CD4-positive, CD25-positive, alpha-beta regulatory T cell (primary cell): ENCODE data around the gene MBOAT2. TPM values are rescaled to one million over a fixed set of nuclear protein-coding genes. Genes with fewer than 3 reads are reported as not detected.

ENCODE experiments used
- ATAC-seq, 2 donors: fragments of 150-1000 bp; cut with Tn5 transposase; one replicate each; pipeline ENCODE4 v1.10.0; 2021; ENCODE audit warnings: low read depth in 2 of 2, moderate number of reproducible peaks in 2 of 2, moderate library complexity in 1 of 2
- DNase-seq, 3 donors: peaks; one replicate each; pipeline versions ENCODE4 v3.0.0 to v3.0.0-alpha.2; 2012 to 2022; ENCODE audit warnings: mixed read lengths in 1 of 3
- H3K27ac ChIP-seq: one replicate; pipeline ENCODE4 v1.7.0; 2013; ENCODE audit warnings: mild to moderate bottlenecking, low read length; ENCODE audit not compliant: insufficient read depth, poor library complexity, severe bottlenecking
- H3K27me3 ChIP-seq: one replicate; pipeline ENCODE4 v1.7.0; 2013; ENCODE audit warnings: low read length; ENCODE audit not compliant: control insufficient read depth, insufficient read depth
- H3K36me3 ChIP-seq: one replicate; pipeline ENCODE4 v1.7.0; 2013; ENCODE audit warnings: mild to moderate bottlenecking, low read length, moderate library complexity; ENCODE audit not compliant: control insufficient read depth, insufficient read depth
- H3K4me1 ChIP-seq: 2 replicates; pipeline ENCODE4 v1.7.0; 2013; ENCODE audit warnings: mild to moderate bottlenecking, low read length; ENCODE audit not compliant: insufficient read depth, control insufficient read depth, poor library complexity, severe bottlenecking
- H3K4me3 ChIP-seq: one replicate; pipeline ENCODE4 v1.7.0; 2013; ENCODE audit warnings: low read depth, mild to moderate bottlenecking, low read length, moderate library complexity
- H3K9me3 ChIP-seq, 2 experiments: 1 replicate in 1 of 2; 2 replicates in 1 of 2; pipeline ENCODE4 v1.7.0; 2013; ENCODE audit warnings: low read length in 2 of 2, mild to moderate bottlenecking in 1 of 2, moderate library complexity in 1 of 2; ENCODE audit not compliant: control insufficient read depth in 2 of 2
- H3K27ac Mint-ChIP-seq, 3 donors: one replicate each; pipeline ENCODE4 v1.8.0; 2020 to 2022; ENCODE audit warnings: mild to moderate bottlenecking in 3 of 3, mixed read lengths in 3 of 3, moderate library complexity in 2 of 3
- H3K27me3 Mint-ChIP-seq: one replicate; pipeline ENCODE4 v1.8.0; 2022; ENCODE audit warnings: mild to moderate bottlenecking, mixed read lengths
- H3K36me3 Mint-ChIP-seq: one replicate; pipeline ENCODE4 v1.8.0; 2020; ENCODE audit warnings: mixed read lengths
- H3K4me1 Mint-ChIP-seq, 4 donors: one replicate each; pipeline ENCODE4 v1.8.0; 2020 to 2022; ENCODE audit warnings: mixed read lengths in 4 of 4, mild to moderate bottlenecking in 1 of 4
- H3K4me3 Mint-ChIP-seq, 4 donors: one replicate each; pipeline ENCODE4 v1.8.0; 2020 to 2022; ENCODE audit warnings: mild to moderate bottlenecking in 4 of 4, mixed read lengths in 4 of 4, moderate library complexity in 3 of 4
- H3K9me3 Mint-ChIP-seq, 7 donors: one replicate each; pipeline ENCODE4 v1.8.0; 2020 to 2022; ENCODE audit warnings: mixed read lengths in 7 of 7, mild to moderate bottlenecking in 3 of 7, moderate library complexity in 2 of 7
- polyA plus RNA-seq, 4 donors: library from polyadenylated mRNA; unstranded; fragments of 300-500 nt; fragmentation: Illumina TruSeq; gene quantifications; one replicate each; pipeline ENCODE4 v1.2.3, GENCODE V29; 2021
- total RNA-seq: library from RNA; stranded (reverse); gene quantifications from one replicate; pipeline ENCODE4 v1.2.3, GENCODE V29; 2022

The MBOAT2 gene
- total and polyA plus RNA-seq, 5 donors from 2014 or later: 0.19 to 2.9 (median 0.56) TPM; not detected in 2

GRCh38 chr2:8987410-8987809 is 16.1 kb downstream of the MBOAT2 start:
- H3K4me1 ChIP-seq: no peaks in the 10 kb centered on the region
- H3K4me3 Mint-ChIP-seq: no peak overlapping the region
- peaks cover 6% of the 10 kb centered on the region for H3K27me3 Mint-ChIP-seq
- H3K27ac Mint-ChIP-seq: no peak overlapping the region
- H3K9me3 Mint-ChIP-seq: no peaks in the 10 kb centered on the region
- no peaks in the 10 kb centered on the region for H3K4me1 Mint-ChIP-seq
- H3K4me3 ChIP-seq: no peak overlapping the region
- no peak for DNase-seq
- H3K27ac ChIP-seq: no peak overlapping the region
- H3K36me3 ChIP-seq: no peaks in the 10 kb centered on the region
- H3K9me3 ChIP-seq: no peaks in the 10 kb centered on the region
- no peak for ATAC-seq
- H3K27me3 ChIP-seq: peaks cover 6% of the 10 kb centered on the region
- H3K36me3 Mint-ChIP-seq: no peaks in the 10 kb centered on the region

DNA sequence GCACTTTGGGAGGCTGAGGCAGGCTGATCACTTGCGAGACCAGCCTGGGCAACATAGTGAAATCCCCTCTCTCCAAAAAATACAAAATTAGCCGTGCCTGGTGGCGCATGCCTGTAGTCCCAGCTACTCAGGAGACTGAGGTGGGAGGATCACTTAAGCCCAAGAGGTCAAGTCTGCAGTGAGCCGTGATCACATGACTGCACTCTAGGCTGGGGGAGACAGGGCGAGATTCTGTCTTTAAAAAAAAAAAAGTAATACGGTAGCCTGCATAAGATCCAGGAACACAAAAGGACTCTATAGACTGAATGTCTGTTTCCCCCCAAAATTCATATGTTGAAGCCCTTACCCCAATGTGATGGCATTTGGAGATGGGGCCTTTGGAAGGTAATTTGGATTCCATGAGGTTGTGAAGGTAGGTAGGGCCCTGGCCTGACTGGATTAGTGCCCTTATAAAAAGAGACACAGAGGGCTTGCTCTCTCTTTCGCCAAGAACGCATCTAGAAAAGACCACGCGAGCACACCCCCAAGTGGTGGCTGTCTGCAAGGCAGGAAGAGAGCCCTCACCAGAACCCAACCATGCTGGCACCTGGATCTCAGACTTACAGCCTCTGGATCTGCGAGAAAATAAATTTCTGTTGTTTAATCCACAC is 17.0 kb downstream of the MBOAT2 start:
- no peak overlapping the region for H3K4me3 ChIP-seq
- H3K36me3 ChIP-seq: no peaks in the 10 kb centered on the region
- no peaks in the 10 kb centered on the region for H3K36me3 Mint-ChIP-seq
- no peaks in the 10 kb centered on the region for H3K9me3 ChIP-seq
- no peak overlapping the region for H3K4me3 Mint-ChIP-seq
- H3K4me1 ChIP-seq: no peaks in the 10 kb centered on the region
- no peak overlapping the region for H3K27ac Mint-ChIP-seq
- DNase-seq (no peak), ATAC-seq (no peak)
- H3K4me1 Mint-ChIP-seq: no peaks in the 10 kb centered on the region
- H3K27me3 ChIP-seq: peaks cover 4% of the 10 kb centered on the region
- no peak overlapping the region for H3K27ac ChIP-seq
- no peaks in the 10 kb centered on the region for H3K9me3 Mint-ChIP-seq
- H3K27me3 Mint-ChIP-seq: peaks cover 6% of the 10 kb centered on the region

DNA sequence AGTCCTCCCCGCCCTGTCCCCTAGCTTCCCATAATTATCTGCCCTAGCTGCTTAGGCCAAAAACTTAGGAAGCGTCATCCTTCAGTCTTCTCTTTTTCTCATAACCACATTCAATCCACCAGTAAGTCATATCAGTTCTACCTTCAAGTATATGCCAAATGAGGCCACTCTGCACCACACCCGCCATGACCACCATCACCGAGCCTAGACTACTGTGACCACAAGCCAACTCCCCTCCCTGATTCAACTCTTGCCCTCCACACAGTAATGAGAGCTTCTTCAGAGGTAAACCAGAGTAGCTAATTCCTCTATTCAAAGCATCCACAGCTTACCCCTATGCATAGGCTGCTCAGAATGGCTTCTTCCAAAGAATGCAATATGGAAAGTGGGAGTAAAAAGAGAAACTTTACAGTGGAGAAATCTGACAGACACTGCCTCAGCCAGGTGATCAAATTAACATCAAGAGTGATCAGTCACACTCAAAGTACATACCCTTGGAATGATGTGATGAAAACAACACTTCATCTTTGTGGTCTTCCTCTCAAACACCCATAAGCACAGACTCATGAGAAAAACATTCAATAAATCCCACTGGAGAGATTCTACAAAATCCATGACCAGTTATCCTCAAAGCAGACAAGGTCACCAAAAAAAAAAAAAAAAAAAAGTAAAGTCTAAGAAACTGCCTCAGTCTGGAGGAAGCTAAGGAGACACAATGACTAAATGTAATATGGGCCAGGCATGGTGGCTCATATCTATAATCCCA is 17.7 kb downstream of the MBOAT2 start:
- no peaks in the 10 kb centered on the region for H3K4me1 ChIP-seq
- peaks cover 4% of the 10 kb centered on the region for H3K27me3 ChIP-seq
- H3K9me3 ChIP-seq: no peaks in the 10 kb centered on the region
- Mint-ChIP-seq H3K9me3 (no peaks in the 10 kb centered on the region), H3K4me3 (no peak overlapping the region), H3K36me3 (no peaks in the 10 kb centered on the region), H3K27me3 (peaks cover 6% of the 10 kb centered on the region), H3K27ac (no peak overlapping the region), H3K4me1 (no peaks in the 10 kb centered on the region)
- no peaks in the 10 kb centered on the region for H3K36me3 ChIP-seq
- H3K4me3 ChIP-seq: no peak overlapping the region
- DNase-seq: no peak
- no peak overlapping the region for H3K27ac ChIP-seq
- ATAC-seq: no peak

DNA sequence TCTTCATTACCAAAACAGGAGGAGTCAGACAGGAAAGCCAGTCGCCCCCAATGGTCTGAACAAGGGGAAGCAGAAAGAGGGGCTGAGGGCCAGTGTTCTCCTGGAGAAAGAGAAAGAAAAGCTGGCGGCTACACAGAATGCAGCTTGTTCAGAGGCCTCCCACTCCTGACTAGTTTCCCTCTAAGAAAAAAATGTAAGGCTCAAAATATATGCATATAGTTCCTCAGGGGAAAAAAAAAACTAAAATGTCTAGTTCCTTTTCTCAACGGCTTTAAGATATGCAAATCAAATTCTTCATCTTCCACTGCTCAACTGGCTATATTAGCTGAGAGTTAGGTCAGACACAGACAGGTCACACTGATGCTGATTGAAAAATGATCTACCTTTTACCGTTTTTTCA is 18.6 kb downstream of the MBOAT2 start:
- no peaks in the 10 kb centered on the region for H3K36me3 Mint-ChIP-seq
- H3K27ac Mint-ChIP-seq: no peak overlapping the region
- H3K4me3 Mint-ChIP-seq: no peak overlapping the region
- Histone ChIP-seq H3K9me3 (no peaks in the 10 kb centered on the region), H3K27ac (no peak overlapping the region), H3K36me3 (no peaks in the 10 kb centered on the region), H3K4me3 (no peak overlapping the region), H3K4me1 (no peaks in the 10 kb centered on the region), H3K27me3 (peaks cover 4% of the 10 kb centered on the region)
- H3K9me3 Mint-ChIP-seq: peaks cover 0 to 2% (median 0%) of the 10 kb centered on the region in 7 donors
- ATAC-seq: no peak
- H3K4me1 Mint-ChIP-seq: no peaks in the 10 kb centered on the region
- DNase-seq: no peak
- peaks cover 6% of the 10 kb centered on the region for H3K27me3 Mint-ChIP-seq

- Mint-ChIP-seq H3K27me3 (peaks cover 6% of the 10 kb centered on the region), H3K9me3 (peaks cover 0 to 2% (median 0%) of the 10 kb centered on the region in 7 donors), H3K4me1 (no peaks in the 10 kb centered on the region), H3K27ac (no peak overlapping the region), H3K4me3 (peak overlapping the region in 1 of 4 donors; percentile 18), H3K36me3 (no peaks in the 10 kb centered on the region)
- Histone ChIP-seq H3K4me3 (no peak overlapping the region), H3K9me3 (no peaks in the 10 kb centered on the region), H3K4me1 (no peaks in the 10 kb centered on the region), H3K27me3 (peaks cover 4% of the 10 kb centered on the region), H3K36me3 (no peaks in the 10 kb centered on the region), H3K27ac (no peak overlapping the region)
- ATAC-seq: no peak
- DNase-seq: no peak
These were observed 19.3 kb downstream of the MBOAT2 start for GRCh38 chr2:8984157-8984556.

DNA sequence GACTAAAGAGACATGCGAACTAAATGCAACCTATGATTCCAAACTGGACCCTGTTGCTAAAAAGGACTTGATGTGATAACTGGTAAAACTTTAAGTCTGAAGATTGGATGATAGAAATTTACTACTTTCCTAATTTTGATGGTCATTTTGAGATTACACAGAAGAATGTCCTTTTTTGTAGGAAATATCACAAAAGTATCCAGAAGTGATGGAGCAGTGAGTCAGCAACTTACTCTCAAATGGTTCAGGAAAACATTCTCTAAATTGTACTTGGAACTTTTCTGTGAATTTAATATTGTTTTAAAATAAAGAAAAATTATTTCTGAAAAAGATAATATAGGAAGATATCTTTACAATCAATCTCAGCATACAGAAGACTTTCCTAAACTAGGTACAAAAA is 19.9 kb downstream of the MBOAT2 start:
- no peak overlapping the region for H3K27ac Mint-ChIP-seq
- Histone ChIP-seq H3K9me3 (no peaks in the 10 kb centered on the region), H3K36me3 (no peaks in the 10 kb centered on the region), H3K27me3 (no peaks in the 10 kb centered on the region), H3K4me3 (no peak overlapping the region), H3K27ac (no peak overlapping the region), H3K4me1 (no peaks in the 10 kb centered on the region)
- no peaks in the 10 kb centered on the region for H3K36me3 Mint-ChIP-seq
- DNase-seq (no peak), ATAC-seq (no peak)
- H3K4me3 Mint-ChIP-seq: no peak overlapping the region
- H3K4me1 Mint-ChIP-seq: no peaks in the 10 kb centered on the region
- peaks cover 0 to 2% (median 0%) of the 10 kb centered on the region in 7 donors for H3K9me3 Mint-ChIP-seq
- H3K27me3 Mint-ChIP-seq: peaks cover 6% of the 10 kb centered on the region

DNA sequence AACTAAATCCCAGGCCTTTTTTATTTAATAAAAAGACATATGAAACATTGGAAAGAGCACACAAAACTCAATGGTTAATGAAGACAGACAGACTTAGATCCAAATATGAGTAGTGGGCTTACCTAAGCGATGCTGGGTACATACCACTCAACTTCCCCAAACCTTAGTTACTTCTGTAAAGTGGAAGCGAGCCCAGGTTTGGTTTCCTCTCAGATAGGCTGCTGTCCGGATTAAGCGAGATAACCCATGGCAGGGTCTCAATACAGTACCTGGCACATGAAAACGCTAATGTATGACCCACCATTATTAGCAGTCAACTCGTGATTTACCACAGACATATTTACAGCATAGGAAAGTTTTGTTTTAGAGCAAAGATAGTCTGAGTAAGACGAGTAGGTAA is 21.6 kb downstream of the MBOAT2 start:
- H3K36me3 ChIP-seq: no peaks in the 10 kb centered on the region
- no peak for DNase-seq
- no peaks in the 10 kb centered on the region for H3K27me3 ChIP-seq
- Mint-ChIP-seq H3K4me1 (no peaks in the 10 kb centered on the region), H3K4me3 (no peak overlapping the region), H3K27ac (no peak overlapping the region), H3K27me3 (peaks cover 6% of the 10 kb centered on the region), H3K36me3 (no peaks in the 10 kb centered on the region), H3K9me3 (peaks cover 0 to 2% (median 0%) of the 10 kb centered on the region in 7 donors)
- H3K27ac ChIP-seq: no peak overlapping the region
- no peaks in the 10 kb centered on the region for H3K9me3 ChIP-seq
- H3K4me1 ChIP-seq: no peaks in the 10 kb centered on the region
- H3K4me3 ChIP-seq: no peak overlapping the region
- ATAC-seq: no peak

- no peak for DNase-seq
- no peaks in the 10 kb centered on the region for H3K27me3 ChIP-seq
- Mint-ChIP-seq H3K27me3 (no peaks in the 10 kb centered on the region), H3K4me1 (no peaks in the 10 kb centered on the region), H3K27ac (no peak overlapping the region), H3K9me3 (peaks cover 0 to 2% (median 0%) of the 10 kb centered on the region in 7 donors), H3K4me3 (no peak overlapping the region), H3K36me3 (no peaks in the 10 kb centered on the region)
- H3K4me3 ChIP-seq: no peak overlapping the region
- H3K36me3 ChIP-seq: no peaks in the 10 kb centered on the region
- H3K9me3 ChIP-seq: no peaks in the 10 kb centered on the region
- ATAC-seq: no peak
- H3K4me1 ChIP-seq: no peaks in the 10 kb centered on the region
- H3K27ac ChIP-seq: no peak overlapping the region
These were observed 23.4 kb downstream of the MBOAT2 start for GRCh38 chr2:8980096-8980495.
